NCI-H345 treated with DMSO at 0.1 percent for 48 hours (cell line): ENCODE measurements around the gene CBX1.

ENCODE experiments used
- DNase-seq: peaks from one replicate; lab custom pipeline; 2025; ENCODE audit not compliant: unreplicated experiment; lab: John Stamatoyannopoulos, UW

Gene CBX1

DNA sequence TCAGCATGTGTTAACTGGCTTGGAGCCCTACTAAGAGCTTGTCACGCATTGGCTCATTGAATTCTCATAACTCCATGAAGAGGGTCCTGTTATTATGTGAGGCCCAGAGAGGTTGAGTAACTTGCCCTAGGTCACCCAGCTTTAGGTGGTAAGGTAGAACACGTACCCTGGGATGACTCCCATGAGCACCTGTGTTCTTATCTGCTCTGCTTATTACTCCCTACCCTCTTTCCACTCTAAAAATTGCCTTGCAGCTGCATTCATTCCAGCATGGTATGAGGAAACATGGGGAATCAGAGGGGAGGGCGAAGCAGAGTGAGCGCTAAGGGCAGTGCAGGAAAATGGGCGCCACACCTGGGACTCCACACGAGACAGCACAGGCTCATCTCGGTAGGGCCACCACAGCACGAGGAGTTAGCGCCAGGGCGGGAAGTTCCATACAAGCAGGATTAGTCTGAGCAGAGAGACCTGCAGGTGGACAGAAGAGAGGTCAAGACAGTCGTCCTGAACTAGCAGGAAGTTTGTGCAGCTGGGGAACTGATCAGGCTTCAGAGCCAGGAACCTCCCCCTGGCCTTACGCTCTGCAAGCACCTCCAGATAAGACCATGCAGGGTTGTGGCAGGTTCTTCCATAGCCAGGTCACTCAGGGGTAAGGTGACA lies 73.8 kb downstream of the CBX1 start:
- DNase-seq, result no peak

GRCh38 chr17:48026502-48027321 lies 74.6 kb downstream of the CBX1 start:
- DNase-seq, result peak; percentile 60

- DNase-seq, result no peak
Observed at GRCh38 chr17:48025904-48026501, 75.3 kb downstream of the CBX1 start.

- DNase-seq, result peak; percentile 90
Observed at GRCh38 chr17:48025040-48025903, 76.0 kb downstream of the CBX1 start.

GRCh38 chr17:48024149-48025039 lies 76.9 kb downstream of the CBX1 start:
- DNase-seq, result no peak

GRCh38 chr17:48023400-48024148 lies 77.7 kb downstream of the CBX1 start:
- peak; percentile 77 for DNase-seq

DNA sequence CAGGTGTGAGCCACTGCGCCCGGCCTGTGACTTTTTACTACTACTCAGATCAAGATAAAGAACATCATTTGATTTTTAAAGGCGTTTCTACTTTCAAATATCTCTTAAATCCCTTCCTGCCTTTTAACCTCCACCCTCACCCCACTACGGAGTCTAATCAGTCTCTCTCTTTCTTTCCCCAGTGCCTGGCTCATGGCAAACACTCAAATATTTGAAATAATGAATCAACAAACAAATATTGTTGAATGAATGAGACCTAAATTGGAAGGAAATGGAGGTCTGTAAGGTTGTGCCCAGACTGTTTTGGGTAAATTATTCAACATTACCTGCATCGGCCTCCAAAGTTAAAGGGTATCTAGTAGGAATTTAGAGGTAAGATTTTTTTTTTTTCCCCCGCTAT lies 78.4 kb downstream of the CBX1 start:
- DNase-seq, result no peak

DNA sequence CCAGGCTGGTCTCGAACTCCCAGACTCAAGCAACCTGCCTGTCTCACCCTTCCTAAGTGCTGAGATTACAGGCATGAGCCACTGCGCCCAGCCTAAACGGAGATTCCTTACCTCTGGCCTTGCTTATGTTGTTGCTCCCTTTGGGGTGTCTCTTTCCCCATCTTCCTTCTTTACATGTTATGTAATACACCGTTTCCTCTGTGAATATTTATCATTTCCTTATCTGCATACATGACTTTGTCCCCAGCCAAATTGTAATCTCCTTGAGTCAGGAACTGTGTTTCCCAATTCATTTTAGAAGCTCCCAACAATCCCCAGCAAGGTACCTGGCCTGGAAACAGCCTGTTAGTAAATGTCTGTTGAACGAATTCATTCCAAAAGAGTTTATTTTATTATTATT lies 79.3 kb downstream of the CBX1 start:
- DNase-seq, result no peak
